GM23248 (cell line): ENCODE results near the gene OR10Z1. TPM values are rescaled to one million over a fixed set of nuclear protein-coding genes. Genes with fewer than 3 reads are reported as not detected.

Source experiments
- DNase-seq: peaks from one replicate; pipeline ENCODE4 v3.0.0-alpha.2; 2015
- H2AFZ ChIP-seq: fragments of 200-600 bp; sonication (generic); 2 replicates; pipeline ENCODE4 v1.6.1; 2016; ENCODE audit warnings: antibody characterized with exemption
- H3F3A ChIP-seq: fragments of 200-600 bp; sonication (generic); 2 replicates; pipeline ENCODE4 v1.6.1; 2016; ENCODE audit warnings: mild to moderate bottlenecking, antibody characterized with exemption, mixed run types; ENCODE audit not compliant: insufficient read depth
- H3K27ac ChIP-seq: fragments of 200-600 bp; sonication (generic); 2 replicates; pipeline ENCODE4 v1.5.1; 2016; ENCODE audit warnings: mild to moderate bottlenecking
- H3K27me3 ChIP-seq: fragments of 200-600 bp; sonication (generic); replicated peaks from 2 replicates; pipeline ENCODE4 v1.6.1; 2016; ENCODE audit warnings: mild to moderate bottlenecking; ENCODE audit not compliant: insufficient read depth
- H3K36me3 ChIP-seq: fragments of 200-600 bp; sonication (generic); 2 replicates; pipeline ENCODE4 v1.6.1; 2016; ENCODE audit warnings: low read depth, mild to moderate bottlenecking
- H3K4me1 ChIP-seq: fragments of 200-600 bp; sonication (generic); 2 replicates; pipeline ENCODE4 v1.6.1; 2016; ENCODE audit warnings: mild to moderate bottlenecking; ENCODE audit not compliant: insufficient read depth
- H3K4me2 ChIP-seq: fragments of 200-600 bp; sonication (generic); one replicate; pipeline ENCODE4 v1.6.1; 2016; ENCODE audit warnings: mild to moderate bottlenecking; ENCODE audit not compliant: unreplicated experiment
- H3K4me3 ChIP-seq: fragments of 200-600 bp; sonication (generic); 2 replicates; pipeline ENCODE4 v1.5.1; 2016; ENCODE audit warnings: mild to moderate bottlenecking
- H3K79me2 ChIP-seq: fragments of 200-600 bp; sonication (generic); 2 replicates; pipeline ENCODE4 v1.6.1; 2016; ENCODE audit warnings: mild to moderate bottlenecking; ENCODE audit not compliant: insufficient read depth
- H3K9ac ChIP-seq: fragments of 200-600 bp; sonication (generic); 2 replicates; pipeline ENCODE4 v1.6.1; 2016; ENCODE audit warnings: mild to moderate bottlenecking
- H3K9me2 ChIP-seq: fragments of 200-600 bp; sonication (generic); 2 replicates; pipeline ENCODE4 v1.6.1; 2016; ENCODE audit warnings: mixed run types, mild to moderate bottlenecking, moderate library complexity; ENCODE audit not compliant: insufficient read depth
- H3K9me3 ChIP-seq: fragments of 200-600 bp; sonication (generic); one replicate; pipeline ENCODE4 v1.6.1; 2017; ENCODE audit warnings: low read depth
- H4K20me1 ChIP-seq: fragments of 200-600 bp; sonication (generic); 2 replicates; pipeline ENCODE4 v1.6.0; 2016; ENCODE audit not compliant: insufficient read depth
- EZH2 ChIP-seq: fragments of 200-600 bp; sonication (generic); IDR thresholded peaks from 2 replicates; pipeline ENCODE4 v1.6.1; 2018; ENCODE audit warnings: antibody characterized with exemption, mild to moderate bottlenecking; ENCODE audit not compliant: insufficient read depth, poor library complexity, severe bottlenecking
- EZH2phosphoT487 ChIP-seq: fragments of 200-600 bp; sonication (generic); IDR thresholded peaks from 2 replicates; pipeline ENCODE4 v1.6.1; 2018; ENCODE audit warnings: antibody characterized with exemption, moderate library complexity, mild to moderate bottlenecking, low read depth; ENCODE audit not compliant: insufficient read depth
- WGBS, 2 experiments: methylation state at CpG; one replicate each; pipeline ENCODE4 v1.1.6; 2015 to 2017; ENCODE audit warnings: low lambda C conversion rate in 2 of 2, low coverage in 1 of 2; ENCODE audit errors: missing lambda C conversion rate in 2 of 2; 5-methylcytosine and 5-hydroxymethylcytosine counted together
- in situ Hi-C: fragments of 300-500 bp; cut with MboI; formaldehyde crosslinking; loops from 2 replicates; pipeline ENCODE4 v1.15.0; 2020
- polyA plus RNA-seq: library from polyadenylated mRNA; unstranded; fragments of >200 nt; fragmentation: Nextera tagmentation; extraction: Ambion mirVana; gene quantifications from 2 replicates; pipeline ENCODE4 v1.2.1, GENCODE V29; 2016
- total RNA-seq: library from RNA; depleted of rRNA; stranded (reverse); fragments of >200 nt; shearing (Covaris generic); gene quantifications from 2 replicates; pipeline ENCODE4 v1.2.3, GENCODE V29; 2014

The OR10Z1 gene
- total and polyA plus RNA-seq, 2 experiments from 2014 or later, result not detected

GRCh38 chr1:158638146-158638545 is 33.1 kb downstream of the OR10Z1 start:
- in situ Hi-C loops, result no loop called here
- Histone ChIP-seq H2AFZ (no peak overlapping the region), H3K4me1 (no peaks in the 10 kb centered on the region), H3F3A (no peaks in the 10 kb centered on the region), H3K27ac (no peak overlapping the region), H3K9ac (no peak overlapping the region), H3K79me2 (no peaks in the 10 kb centered on the region), H3K4me3 (no peak overlapping the region), H3K4me2 (no peak overlapping the region), H4K20me1 (no peaks in the 10 kb centered on the region), H3K36me3 (no peaks in the 10 kb centered on the region), H3K27me3 (no peaks in the 10 kb centered on the region), H3K9me2 (no peaks in the 10 kb centered on the region), H3K9me3 (no peaks in the 10 kb centered on the region)
- no peak for DNase-seq
- no peak for TF ChIP-seq EZH2
- no peak for TF ChIP-seq EZH2phosphoT487
- 22 to 28% methylated on average over 4 of the region's 4 CpGs for WGBS, 2 experiments

GRCh38 chr1:158638904-158639303 is 33.8 kb downstream of the OR10Z1 start:
- no peak overlapping the region for H3K27ac ChIP-seq
- H4K20me1 ChIP-seq, result no peaks in the 10 kb centered on the region
- DNase-seq, result no peak
- in situ Hi-C loops, result no loop called here
- no peaks in the 10 kb centered on the region for H3K4me1 ChIP-seq
- H3K9me2 ChIP-seq, result no peaks in the 10 kb centered on the region
- no peaks in the 10 kb centered on the region for H3F3A ChIP-seq
- no peak overlapping the region for H2AFZ ChIP-seq
- no peaks in the 10 kb centered on the region for H3K79me2 ChIP-seq
- H3K4me3 ChIP-seq, result no peak overlapping the region
- no peak overlapping the region for H3K9ac ChIP-seq
- no peak for TF ChIP-seq EZH2phosphoT487
- TF ChIP-seq EZH2, result no peak
- no peaks in the 10 kb centered on the region for H3K36me3 ChIP-seq
- no peaks in the 10 kb centered on the region for H3K9me3 ChIP-seq
- no peaks in the 10 kb centered on the region for H3K27me3 ChIP-seq
- H3K4me2 ChIP-seq, result no peak overlapping the region

- Histone ChIP-seq H3K4me3 (no peak overlapping the region), H3K27ac (no peak overlapping the region), H3K9ac (no peak overlapping the region), H3K36me3 (no peaks in the 10 kb centered on the region), H3K9me2 (no peaks in the 10 kb centered on the region), H3K27me3 (no peaks in the 10 kb centered on the region; the same call in none of the 2 replicates), H3K4me2 (no peak overlapping the region), H2AFZ (no peak overlapping the region), H3K9me3 (no peaks in the 10 kb centered on the region), H3F3A (no peaks in the 10 kb centered on the region), H4K20me1 (no peaks in the 10 kb centered on the region; the same call in 1 of the 2 replicates), H3K4me1 (no peaks in the 10 kb centered on the region), H3K79me2 (no peaks in the 10 kb centered on the region)
- WGBS, 2 experiments, result 0 to 6% methylated on average over 2 of the region's 2 CpGs
- in situ Hi-C loops, result no loop called here
- DNase-seq, result no peak
- no peak for TF ChIP-seq EZH2phosphoT487
- TF ChIP-seq EZH2, result no peak
These were observed 39.4 kb downstream of the OR10Z1 start for GRCh38 chr1:158644449-158644848.

GRCh38 chr1:158646465-158646864 is 41.4 kb downstream of the OR10Z1 start:
- H4K20me1 ChIP-seq, result no peaks in the 10 kb centered on the region; the same call in 1 of the 2 replicates
- in situ Hi-C loops, result no loop called here
- 13 to 50% methylated on average over 1 of the region's 1 CpG for WGBS, 2 experiments
- no peaks in the 10 kb centered on the region for H3K4me1 ChIP-seq
- no peaks in the 10 kb centered on the region for H3K9me2 ChIP-seq
- H3F3A ChIP-seq, result no peaks in the 10 kb centered on the region
- H3K79me2 ChIP-seq, result no peaks in the 10 kb centered on the region
- DNase-seq, result no peak
- no peak overlapping the region for H3K4me2 ChIP-seq
- H3K36me3 ChIP-seq, result no peaks in the 10 kb centered on the region
- no peak overlapping the region for H3K9ac ChIP-seq
- H3K27me3 ChIP-seq, result no peaks in the 10 kb centered on the region; the same call in none of the 2 replicates
- no peak overlapping the region for H3K4me3 ChIP-seq
- no peak overlapping the region for H3K27ac ChIP-seq
- no peak for TF ChIP-seq EZH2phosphoT487
- TF ChIP-seq EZH2, result no peak
- no peak overlapping the region for H2AFZ ChIP-seq
- no peaks in the 10 kb centered on the region for H3K9me3 ChIP-seq

GRCh38 chr1:158649052-158649451 is 44.0 kb downstream of the OR10Z1 start:
- no peak for DNase-seq
- H3K27ac ChIP-seq, result no peak overlapping the region
- H3K9me2 ChIP-seq, result no peaks in the 10 kb centered on the region
- no peaks in the 10 kb centered on the region for H3K36me3 ChIP-seq
- TF ChIP-seq EZH2phosphoT487 (no peak), EZH2 (no peak)
- no peaks in the 10 kb centered on the region for H3K4me1 ChIP-seq
- no peaks in the 10 kb centered on the region for H3K79me2 ChIP-seq
- no peak overlapping the region for H3K9ac ChIP-seq
- no peak overlapping the region for H2AFZ ChIP-seq
- no peaks in the 10 kb centered on the region for H3K9me3 ChIP-seq
- no peak overlapping the region for H3K4me2 ChIP-seq
- no peaks in the 10 kb centered on the region for H3F3A ChIP-seq
- in situ Hi-C loops, result no loop called here
- no peaks in the 10 kb centered on the region; the same call in none of the 2 replicates for H3K27me3 ChIP-seq
- no peak overlapping the region for H3K4me3 ChIP-seq
- no peaks in the 10 kb centered on the region; the same call in 1 of the 2 replicates for H4K20me1 ChIP-seq
